ENCODE measurements around the gene YOD1. TPM values are rescaled to one million over a fixed set of nuclear protein-coding genes. Genes with fewer than 3 reads are reported as not detected.

The YOD1 gene
- total RNA-seq, 6 donors from 2014 or later = 6.0 to 24.4 (median 9.4) TPM

DNA sequence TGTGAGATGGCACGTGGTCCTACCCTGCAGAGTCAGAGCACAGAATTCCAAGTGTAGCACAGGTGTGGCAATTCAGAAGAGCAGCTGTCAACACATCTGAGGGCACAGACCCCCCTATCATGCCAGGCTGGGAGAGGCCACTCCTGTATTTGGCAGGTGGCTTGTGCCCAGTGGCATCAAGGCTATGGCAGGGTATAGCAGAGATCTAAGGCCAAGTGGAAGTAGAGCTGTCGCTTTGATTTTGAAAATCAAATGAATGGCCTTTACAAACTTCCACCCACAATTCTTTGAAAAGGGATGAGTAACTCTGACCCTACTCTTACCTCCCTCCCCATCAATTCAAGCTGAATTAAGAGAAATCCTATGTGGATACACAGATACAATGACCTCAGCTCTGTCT lies 31.8 kb downstream of the YOD1 start:
- Histone ChIP-seq H3K9me3 (no peaks in the 10 kb centered on the region), H3K27me3 (no peaks in the 10 kb centered on the region), H3K4me1 (peaks cover 0 to 47% (median 28%) of the 10 kb centered on the region in 4 donors), H3K36me3 (peaks cover 0 to 9% (median 3%) of the 10 kb centered on the region in 4 donors), H3K4me3 (no peak overlapping the region), H3K27ac (peak overlapping the region in 3 of 4 donors; percentile 43 to 90 (median 82))
- WGBS, 2 donors = 58 to 67% methylated on average over 1 to 2 of the region's 2 CpGs
- peak in 1 of 2 donors; percentile 1 for ATAC-seq (ENCODE audit: low FRiP score in 2 of 2)
- no peak for DNase-seq
- TF ChIP-seq EP300 (IDR thresholded peaks at IDR 0.05) (no peak), POLR2A (IDR thresholded peaks at IDR 0.05) (peak in 1 of 4 donors; percentile 64)

GRCh38 chr1:207018707-207019106 lies 32.3 kb downstream of the YOD1 start:
- H3K27ac ChIP-seq = peak overlapping the region in 3 of 4 donors; percentile 43 to 90 (median 82)

DNA sequence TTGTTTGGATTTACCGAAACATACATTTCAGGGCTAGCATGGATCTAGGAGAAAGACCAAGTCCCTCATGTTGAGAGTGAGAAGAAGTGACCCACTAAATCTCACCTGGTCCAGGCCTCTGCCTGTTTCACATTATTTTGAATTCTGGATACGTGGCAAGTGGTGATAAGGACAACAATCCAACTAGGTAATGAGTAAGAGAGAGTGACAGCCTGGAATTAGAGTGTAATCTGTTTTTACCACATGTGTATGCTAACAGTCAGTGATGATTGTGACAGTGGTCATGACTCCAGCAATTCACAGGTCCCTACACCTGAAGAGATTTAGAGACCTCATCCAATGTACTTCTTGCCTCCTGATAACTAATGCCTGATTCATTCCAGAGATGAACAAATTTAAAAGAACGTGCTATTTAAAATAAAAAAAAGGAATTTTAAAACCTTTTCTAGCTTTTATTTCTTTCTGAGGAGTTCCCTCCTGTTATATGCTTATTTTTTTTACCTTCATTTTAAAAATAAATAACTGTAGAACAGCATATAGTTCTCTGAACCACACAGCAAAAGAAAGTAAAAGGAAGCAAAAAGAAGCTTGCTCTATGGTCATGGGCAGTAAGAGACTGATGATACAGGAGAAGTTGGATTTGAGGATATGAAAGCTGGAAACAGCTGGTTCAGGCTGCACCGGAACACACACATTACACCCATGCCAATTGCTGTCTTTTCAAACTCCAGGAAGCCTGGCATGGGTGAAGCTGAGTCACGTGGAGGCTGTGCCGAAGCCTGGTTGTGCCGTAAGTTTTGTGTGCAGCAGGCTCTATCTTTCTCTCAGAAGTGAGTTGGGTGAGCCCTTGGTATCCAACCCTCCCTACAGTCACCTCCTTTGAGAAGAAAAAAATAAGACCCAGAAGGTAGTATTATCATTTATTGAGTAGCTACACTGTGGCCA lies 33.1 kb downstream of the YOD1 start:
- ATAC-seq (ENCODE audit: low FRiP score in 2 of 2) (peak in 1 of 2 donors; percentile 76), DNase-seq (peak in 1 of 2 donors; percentile 76)
- TF ChIP-seq POLR2AphosphoS5 (IDR thresholded peaks at IDR 0.05) = peak in 1 of 2 donors; percentile 40
- TF ChIP-seq POLR2A (IDR thresholded peaks at IDR 0.05) = peak in 1 of 4 donors; percentile 29
- TF ChIP-seq, protein P1, sequence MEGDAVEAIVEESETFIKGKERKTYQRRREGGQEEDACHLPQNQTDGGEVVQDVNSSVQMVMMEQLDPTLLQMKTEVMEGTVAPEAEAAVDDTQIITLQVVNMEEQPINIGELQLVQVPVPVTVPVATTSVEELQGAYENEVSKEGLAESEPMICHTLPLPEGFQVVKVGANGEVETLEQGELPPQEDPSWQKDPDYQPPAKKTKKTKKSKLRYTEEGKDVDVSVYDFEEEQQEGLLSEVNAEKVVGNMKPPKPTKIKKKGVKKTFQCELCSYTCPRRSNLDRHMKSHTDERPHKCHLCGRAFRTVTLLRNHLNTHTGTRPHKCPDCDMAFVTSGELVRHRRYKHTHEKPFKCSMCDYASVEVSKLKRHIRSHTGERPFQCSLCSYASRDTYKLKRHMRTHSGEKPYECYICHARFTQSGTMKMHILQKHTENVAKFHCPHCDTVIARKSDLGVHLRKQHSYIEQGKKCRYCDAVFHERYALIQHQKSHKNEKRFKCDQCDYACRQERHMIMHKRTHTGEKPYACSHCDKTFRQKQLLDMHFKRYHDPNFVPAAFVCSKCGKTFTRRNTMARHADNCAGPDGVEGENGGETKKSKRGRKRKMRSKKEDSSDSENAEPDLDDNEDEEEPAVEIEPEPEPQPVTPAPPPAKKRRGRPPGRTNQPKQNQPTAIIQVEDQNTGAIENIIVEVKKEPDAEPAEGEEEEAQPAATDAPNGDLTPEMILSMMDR (IDR thresholded peaks at IDR 0.05) = no peak
- H3K27me3 ChIP-seq = no peaks in the 10 kb centered on the region
- no peak overlapping the region for H3K4me3 ChIP-seq
- no peaks in the 10 kb centered on the region for H3K9me3 ChIP-seq
- H3K36me3 ChIP-seq = peaks cover 0 to 5% (median 1%) of the 10 kb centered on the region in 4 donors
- H3K4me1 ChIP-seq = peaks cover 0 to 35% (median 20%) of the 10 kb centered on the region in 4 donors
- WGBS, 2 donors = 56 to 67% methylated on average over 7 of the region's 7 CpGs
- H3K27ac ChIP-seq = peak overlapping the region in 3 of 4 donors; percentile 43 to 90 (median 55)

More at GRCh38 chr1:207018707-207019106, 32.3 kb downstream of the YOD1 start:
- no peak for ATAC-seq (ENCODE audit: low FRiP score in 2 of 2)
- 72 to 81% methylated on average over 4 of the region's 4 CpGs for WGBS, 2 donors
- Histone ChIP-seq H3K27me3 (no peaks in the 10 kb centered on the region), H3K4me1 (peaks cover 0 to 42% (median 24%) of the 10 kb centered on the region in 4 donors), H3K4me3 (no peak overlapping the region), H3K36me3 (peaks cover 0 to 9% (median 3%) of the 10 kb centered on the region in 4 donors), H3K9me3 (no peaks in the 10 kb centered on the region)
- DNase-seq = no peak
- TF ChIP-seq POLR2AphosphoS5 (IDR thresholded peaks at IDR 0.05) = no peak
- no peak for TF ChIP-seq POLR2A (IDR thresholded peaks at IDR 0.05)
- TF ChIP-seq EP300 (IDR thresholded peaks at IDR 0.05) = no peak
- TF ChIP-seq, protein P1 (IDR thresholded peaks at IDR 0.05) = no peak

GRCh38 chr1:207015791-207016190 lies 35.2 kb downstream of the YOD1 start:
- ATAC-seq (ENCODE audit: low FRiP score in 2 of 2) (no peak), DNase-seq (no peak)
- WGBS, 2 donors = 87 to 89% methylated on average over 3 of the region's 3 CpGs
- Histone ChIP-seq H3K27me3 (no peaks in the 10 kb centered on the region), H3K27ac (peak overlapping the region in 1 of 4 donors; percentile 50), H3K4me1 (peaks cover 3 to 23% (median 6%) of the 10 kb centered on the region in 4 donors), H3K4me3 (no peak overlapping the region), H3K36me3 (no peaks in the 10 kb centered on the region), H3K9me3 (no peaks in the 10 kb centered on the region)
- TF ChIP-seq POLR2A (IDR thresholded peaks at IDR 0.05) = peak in 1 of 4 donors; percentile 15
- TF ChIP-seq EP300 (IDR thresholded peaks at IDR 0.05) = no peak

DNA sequence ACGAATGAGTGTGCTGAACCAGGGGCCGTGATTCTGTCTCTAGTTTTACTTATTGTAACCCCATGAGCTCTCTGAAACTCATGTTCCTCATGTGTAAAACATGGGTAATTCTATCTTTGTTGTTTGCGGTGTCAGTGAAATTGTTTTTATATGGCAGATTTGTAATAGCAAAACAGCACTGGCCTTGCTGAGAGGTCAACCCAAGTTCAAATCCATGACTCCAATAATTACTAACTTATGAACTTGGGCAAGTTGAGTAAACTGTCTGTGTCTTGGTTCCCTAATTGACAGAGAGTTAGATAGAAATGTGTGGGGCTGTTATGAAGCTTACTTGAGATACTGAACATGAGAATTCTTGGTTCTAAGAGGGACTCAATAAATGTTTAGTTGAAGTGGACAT lies 36.3 kb downstream of the YOD1 start:
- Histone ChIP-seq H3K27me3 (no peaks in the 10 kb centered on the region), H3K27ac (no peak overlapping the region), H3K36me3 (no peaks in the 10 kb centered on the region), H3K9me3 (no peaks in the 10 kb centered on the region), H3K4me1 (peaks cover 0 to 21% (median 1%) of the 10 kb centered on the region in 4 donors), H3K4me3 (no peak overlapping the region)
- no peak for ATAC-seq (ENCODE audit: low FRiP score in 2 of 2)
- WGBS, 2 donors = 82 to 83% methylated on average over 3 of the region's 3 CpGs
- no peak for DNase-seq
- TF ChIP-seq POLR2AphosphoS5 (IDR thresholded peaks at IDR 0.05) (no peak), EP300 (IDR thresholded peaks at IDR 0.05) (no peak), POLR2A (IDR thresholded peaks at IDR 0.05) (no peak)
- TF ChIP-seq, protein P1 (IDR thresholded peaks at IDR 0.05) = no peak

Data from upper lobe of left lung (tissue), 6 donors.